ENCODE measurements around the gene SPSB3.

The SPSB3 gene

DNA sequence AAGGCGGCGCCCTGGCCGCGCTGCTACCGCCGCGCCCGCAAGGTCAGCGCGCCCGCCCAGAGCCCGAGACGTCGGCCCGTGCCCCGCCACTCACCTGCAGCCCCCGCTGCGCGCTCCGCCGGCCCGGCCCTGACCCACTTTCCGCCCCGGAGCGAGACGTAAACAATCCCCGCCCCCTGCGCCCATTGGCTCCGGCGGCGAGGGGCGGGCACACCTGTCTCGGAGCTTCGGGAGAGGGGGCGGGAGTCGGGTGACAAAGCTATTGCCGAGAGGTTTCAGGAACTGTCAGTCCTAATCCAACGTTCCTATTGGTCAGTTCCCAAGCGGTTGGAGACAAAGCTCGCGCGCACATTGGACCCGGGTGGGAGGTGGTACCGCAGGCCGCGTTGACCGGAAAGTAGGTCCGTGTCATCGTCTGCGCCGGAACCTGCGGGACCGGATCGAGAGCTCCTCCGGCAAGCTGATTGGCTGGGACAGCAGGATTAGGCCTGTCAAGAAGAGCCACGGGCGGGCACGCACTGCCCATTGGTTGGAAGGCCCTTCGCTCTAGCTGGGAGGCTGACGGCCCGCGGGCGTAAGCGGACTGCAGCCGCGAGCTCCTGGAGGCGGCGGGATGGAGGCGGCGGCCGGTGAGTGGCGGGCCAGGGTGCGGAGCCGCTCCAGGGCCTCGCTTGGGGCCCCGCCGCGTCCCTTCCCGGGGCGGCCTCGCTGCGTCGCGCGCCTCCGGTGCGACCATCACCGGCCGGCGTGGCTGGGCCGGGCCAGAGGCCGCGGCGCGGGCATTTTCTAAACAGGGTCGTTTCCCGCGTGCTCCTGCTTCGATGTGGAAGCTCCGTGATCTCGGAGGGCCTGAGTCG is at the start of gene SPSB3, which contains the start of gene NUBP2:
Gene SPSB3 (minus strand): TSS at position 164 of the 857 bp plus-strand sequence. CDS start 1,088 bp downstream, outside the sequence.
Gene NUBP2 (plus strand): TSS at position 553 of the 857 bp plus-strand sequence. CDS start 61 bp downstream, at position 614.
- Histone ChIP-seq H3K27me3 (replicated peaks; ENCODE audit: control insufficient read depth, insufficient read depth, low read length) (no peaks in the 10 kb centered on the region), H3K4me3 (ENCODE audit: low read length) (peak within 1 kb of the TSS; percentile 88), H3K36me3 (ENCODE audit: control insufficient read depth, insufficient read depth, low read length, severe bottlenecking) (peaks cover 6% of the 10 kb centered on the region), H3K9ac (ENCODE audit: low read length) (peak within 1 kb of the TSS; percentile 89), H3K4me1 (ENCODE audit: control insufficient read depth, insufficient read depth, low read length) (peaks cover 5% of the 10 kb centered on the region), H3K9me3 (ENCODE audit: control insufficient read depth, low read length) (no peaks in the 10 kb centered on the region)
- peak; percentile 100 for DNase-seq (ENCODE audit: low read depth)

DNA sequence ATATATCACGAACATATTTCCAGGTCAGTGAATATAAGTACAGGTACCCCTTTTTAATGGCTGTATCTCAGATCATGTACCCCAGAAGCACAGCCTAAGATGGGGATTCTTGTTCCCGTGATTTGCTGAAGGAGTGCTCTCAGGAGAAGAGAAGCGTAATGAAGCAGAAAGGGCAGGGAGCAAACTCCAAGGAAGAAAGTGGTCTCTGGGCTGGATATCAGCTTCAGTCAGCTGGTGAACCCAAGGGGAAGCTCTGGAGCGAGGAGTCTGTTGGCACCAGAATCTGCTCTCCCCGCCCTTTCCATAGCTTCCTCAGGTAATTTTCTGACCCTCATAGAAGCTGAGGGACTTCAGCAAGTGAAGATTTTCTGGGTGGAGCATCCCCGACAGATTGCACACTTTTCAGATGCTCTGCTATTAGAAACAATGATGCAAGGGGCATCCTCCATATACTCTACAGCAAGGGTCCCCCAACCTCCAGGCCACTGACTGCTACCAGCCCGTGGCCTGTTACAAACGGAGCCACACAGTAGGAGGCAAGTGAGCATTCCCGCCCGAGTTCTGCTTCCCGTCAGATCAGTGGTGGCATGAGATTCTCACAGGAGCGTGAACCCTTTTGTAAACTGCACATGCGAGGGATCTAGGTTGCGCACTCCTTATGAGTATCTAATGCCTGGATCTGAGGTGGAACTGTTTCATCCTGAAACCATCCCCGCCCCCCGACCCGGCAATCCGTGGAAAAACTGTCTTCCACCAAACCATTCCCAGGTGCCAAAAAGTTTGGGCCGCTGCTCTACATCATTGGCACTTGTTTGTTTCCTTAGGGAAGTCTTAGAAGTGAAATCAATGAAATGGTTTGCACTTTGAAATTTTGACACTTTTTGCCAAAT is 49.1 kb upstream of the SPSB3 start:
- Histone ChIP-seq H3K9me3 (ENCODE audit: control insufficient read depth, low read length) (no peaks in the 10 kb centered on the region), H3K4me1 (ENCODE audit: control insufficient read depth, insufficient read depth, low read length) (peaks cover 16% of the 10 kb centered on the region), H3K36me3 (ENCODE audit: control insufficient read depth, insufficient read depth, low read length, severe bottlenecking) (peaks cover 4% of the 10 kb centered on the region), H3K27me3 (replicated peaks; ENCODE audit: control insufficient read depth, insufficient read depth, low read length) (no peaks in the 10 kb centered on the region), H3K4me3 (ENCODE audit: low read length) (no peak overlapping the region), H3K9ac (ENCODE audit: low read length) (no peak overlapping the region)
- DNase-seq (ENCODE audit: low read depth), result no peak

DNA sequence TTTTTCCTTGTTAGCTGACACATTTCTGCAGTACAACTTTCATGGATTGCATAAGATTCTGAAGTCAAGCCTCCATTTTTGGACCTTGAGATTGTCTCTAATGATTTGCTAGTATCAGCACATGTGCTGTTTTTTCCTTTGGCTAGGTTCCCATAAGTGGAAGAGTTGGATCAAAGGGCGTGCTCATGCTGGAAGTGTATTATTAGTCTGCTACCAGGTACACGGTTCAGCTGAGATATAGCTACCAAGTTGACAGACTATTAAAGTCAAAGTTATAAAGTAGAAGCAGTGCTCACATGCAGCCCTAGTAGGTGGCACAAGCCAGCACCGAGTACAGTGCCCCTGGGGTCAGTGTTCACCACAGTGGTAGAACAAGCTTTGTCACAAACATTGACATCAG is 47.8 kb upstream of the SPSB3 start:
- DNase-seq (ENCODE audit: low read depth), result no peak

DNA sequence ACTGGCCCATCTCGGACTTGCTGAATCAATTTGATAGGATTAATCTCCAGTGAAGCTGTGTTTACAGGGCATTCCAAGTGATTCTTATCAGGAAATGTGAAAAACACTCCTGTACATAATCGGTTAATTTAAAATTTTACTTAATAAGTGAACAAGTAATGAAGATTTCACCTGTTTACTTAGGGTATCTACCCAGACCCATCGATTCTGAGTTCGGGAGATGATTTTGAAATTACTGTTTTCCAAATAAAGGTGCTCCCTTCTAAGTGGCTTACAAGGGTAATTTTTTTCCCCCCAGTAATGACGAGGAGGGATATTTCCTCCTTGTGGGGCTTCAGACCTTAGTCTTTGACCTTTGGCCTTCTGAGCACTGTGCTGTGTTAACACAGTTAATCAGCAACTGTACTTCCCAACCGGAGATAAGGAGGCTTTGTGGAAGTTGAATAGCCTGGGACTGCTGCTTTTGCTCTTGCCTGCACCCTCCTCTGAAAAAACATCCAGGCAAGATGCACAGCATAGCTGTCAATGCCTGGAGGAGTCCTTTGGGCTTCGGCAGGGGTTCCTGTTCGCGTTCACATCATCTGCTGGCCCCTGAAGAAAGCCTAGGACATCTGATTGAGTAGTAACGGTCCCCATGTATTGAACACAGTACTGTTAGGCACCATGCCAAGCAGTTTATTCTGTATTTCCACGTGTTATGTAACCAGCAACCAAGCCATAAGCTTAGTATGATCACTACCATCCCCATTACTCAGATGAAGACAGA is 46.5 kb upstream of the SPSB3 start:
- Histone ChIP-seq H3K36me3 (ENCODE audit: control insufficient read depth, insufficient read depth, low read length, severe bottlenecking) (peaks cover 4% of the 10 kb centered on the region), H3K4me1 (ENCODE audit: control insufficient read depth, insufficient read depth, low read length) (peaks cover 25% of the 10 kb centered on the region), H3K9me3 (ENCODE audit: control insufficient read depth, low read length) (no peaks in the 10 kb centered on the region), H3K4me3 (ENCODE audit: low read length) (peak overlapping the region; percentile 98), H3K9ac (ENCODE audit: low read length) (peak overlapping the region; percentile 64), H3K27me3 (replicated peaks; ENCODE audit: control insufficient read depth, insufficient read depth, low read length) (no peaks in the 10 kb centered on the region)
- no peak for DNase-seq (ENCODE audit: low read depth)

More for the DNA sequence above, 47.8 kb upstream of the SPSB3 start:
- Histone ChIP-seq H3K9ac (ENCODE audit: low read length) (no peak overlapping the region), H3K27me3 (replicated peaks; ENCODE audit: control insufficient read depth, insufficient read depth, low read length) (no peaks in the 10 kb centered on the region), H3K4me3 (ENCODE audit: low read length) (no peak overlapping the region), H3K36me3 (ENCODE audit: control insufficient read depth, insufficient read depth, low read length, severe bottlenecking) (peaks cover 4% of the 10 kb centered on the region), H3K4me1 (ENCODE audit: control insufficient read depth, insufficient read depth, low read length) (peaks cover 23% of the 10 kb centered on the region), H3K9me3 (ENCODE audit: control insufficient read depth, low read length) (no peaks in the 10 kb centered on the region)

DNA sequence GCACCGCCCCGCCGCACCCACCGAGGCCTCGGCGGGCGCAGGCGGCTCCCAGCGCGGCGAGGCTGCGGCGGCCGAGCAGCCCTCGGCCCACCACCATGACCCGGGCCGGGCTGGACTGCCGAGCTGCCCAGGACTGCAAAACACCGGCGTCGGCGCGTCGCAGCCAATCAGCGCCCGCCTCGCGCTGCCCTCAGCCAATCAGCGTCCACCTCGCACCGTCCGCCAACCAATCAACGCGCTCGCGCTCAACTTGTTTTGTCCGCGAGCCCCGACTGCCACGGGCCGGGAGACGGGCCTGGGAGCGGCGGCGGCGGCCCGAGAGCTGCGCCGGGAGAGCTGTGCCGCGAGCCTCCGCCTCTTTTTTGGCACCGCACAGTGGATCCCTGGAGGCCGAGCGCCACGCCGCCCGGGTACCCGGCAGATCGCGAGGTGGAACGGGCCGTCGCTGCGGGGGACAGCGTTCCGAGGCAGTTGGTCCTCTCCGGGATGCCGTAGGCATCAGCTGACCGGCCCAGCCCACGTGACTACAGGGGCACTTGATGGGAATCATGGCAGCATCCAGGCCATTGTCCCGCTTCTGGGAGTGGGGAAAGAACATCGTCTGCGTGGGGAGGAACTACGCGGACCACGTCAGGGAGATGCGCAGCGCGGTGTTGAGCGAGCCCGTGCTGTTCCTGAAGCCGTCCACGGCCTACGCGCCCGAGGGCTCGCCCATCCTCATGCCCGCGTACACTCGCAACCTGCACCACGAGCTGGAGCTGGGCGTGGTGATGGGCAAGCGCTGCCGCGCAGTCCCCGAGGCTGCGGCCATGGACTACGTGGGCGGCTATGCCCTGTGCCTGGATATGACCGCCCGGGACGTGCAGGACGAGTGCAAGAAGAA is 44.6 kb upstream of the SPSB3 start, which contains the start of the genes FAHD1 and HAGH:
Gene FAHD1 (plus strand): TSS at position 516 of the 883 bp plus-strand sequence. CDS start 33 bp downstream, at position 549.
Gene HAGH (minus strand): TSS at position 135 of the 883 bp plus-strand sequence. CDS start 38 bp downstream, at position 97.
- Histone ChIP-seq H3K9ac (ENCODE audit: low read length) (peak within 1 kb of the TSS; percentile 93), H3K4me3 (ENCODE audit: low read length) (peak within 1 kb of the TSS; percentile 98), H3K36me3 (ENCODE audit: control insufficient read depth, insufficient read depth, low read length, severe bottlenecking) (peaks cover 10% of the 10 kb centered on the region), H3K27me3 (replicated peaks; ENCODE audit: control insufficient read depth, insufficient read depth, low read length) (no peaks in the 10 kb centered on the region), H3K4me1 (ENCODE audit: control insufficient read depth, insufficient read depth, low read length) (peaks cover 27% of the 10 kb centered on the region), H3K9me3 (ENCODE audit: control insufficient read depth, low read length) (no peaks in the 10 kb centered on the region)
- DNase-seq (ENCODE audit: low read depth), result peak; percentile 97

DNA sequence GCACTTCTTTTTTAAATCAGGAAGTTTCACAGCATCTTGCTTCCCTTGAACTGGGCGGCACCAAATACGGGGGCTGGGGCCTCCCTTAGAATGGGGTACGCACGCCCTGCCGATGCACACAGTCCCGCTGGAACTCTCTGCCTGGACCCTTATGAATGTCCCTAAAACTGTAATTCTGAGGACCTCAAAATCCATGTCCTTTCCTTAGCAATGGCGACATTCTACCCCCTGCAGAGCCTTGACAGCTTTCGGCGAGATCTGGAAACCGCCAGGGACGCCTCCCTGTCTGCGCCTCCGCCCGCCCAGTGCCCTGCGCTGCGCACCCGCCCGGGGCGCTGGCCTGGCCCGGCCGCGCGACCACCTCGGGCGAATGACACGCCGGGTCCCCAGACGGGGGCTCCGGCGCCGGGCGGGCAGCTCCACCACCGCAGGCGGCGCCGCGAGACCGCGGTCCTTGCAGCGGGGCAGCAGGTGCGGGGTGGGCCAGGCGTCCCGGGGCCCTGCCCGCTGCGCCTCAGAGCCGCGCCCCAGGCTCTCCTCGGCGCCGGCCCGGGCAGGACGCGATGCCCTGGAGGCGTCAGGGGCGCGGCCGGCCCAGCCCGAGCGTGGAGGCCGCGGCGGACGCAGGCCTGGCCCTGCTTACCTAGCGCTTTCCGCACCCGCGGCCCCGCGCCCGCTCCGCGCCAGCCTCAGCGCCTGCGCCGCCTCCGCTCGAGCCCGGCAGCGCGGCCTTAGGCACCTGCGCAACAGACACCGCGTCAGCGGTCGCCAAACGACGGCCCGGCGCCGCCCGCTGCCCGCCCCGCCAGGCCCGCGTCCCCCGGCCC is 43.7 kb upstream of the SPSB3 start:
- Histone ChIP-seq H3K9ac (ENCODE audit: low read length) (peak overlapping the region; percentile 93), H3K9me3 (ENCODE audit: control insufficient read depth, low read length) (no peaks in the 10 kb centered on the region), H3K36me3 (ENCODE audit: control insufficient read depth, insufficient read depth, low read length, severe bottlenecking) (peaks cover 12% of the 10 kb centered on the region), H3K4me1 (ENCODE audit: control insufficient read depth, insufficient read depth, low read length) (peaks cover 27% of the 10 kb centered on the region), H3K4me3 (ENCODE audit: low read length) (peak overlapping the region; percentile 98), H3K27me3 (replicated peaks; ENCODE audit: control insufficient read depth, insufficient read depth, low read length) (no peaks in the 10 kb centered on the region)
- peak; percentile 80 for DNase-seq (ENCODE audit: low read depth)

DNA sequence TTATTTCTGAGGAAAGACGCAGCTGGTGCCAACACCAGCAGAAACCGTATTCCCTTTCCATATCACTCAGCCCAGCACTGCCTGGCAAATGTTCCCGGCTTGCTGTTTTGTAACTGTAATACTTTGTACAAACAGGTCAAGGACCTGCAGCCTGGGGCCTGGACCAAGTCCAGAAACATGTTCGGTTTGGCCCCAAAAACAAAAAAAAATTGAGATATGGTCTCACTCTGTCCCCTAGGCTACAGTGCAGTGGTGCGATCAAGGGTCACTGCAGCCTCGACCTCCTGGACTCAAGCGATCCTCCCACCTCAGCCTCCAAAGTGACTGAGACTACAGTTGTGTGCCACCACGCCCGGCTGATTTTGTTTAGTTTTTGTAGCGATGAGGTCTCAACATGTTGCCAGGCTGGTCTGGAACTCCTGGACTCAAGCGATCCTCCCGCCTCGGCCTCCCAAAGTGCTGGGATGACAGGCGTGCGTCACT is 43.1 kb upstream of the SPSB3 start:
- H3K9me3 ChIP-seq (ENCODE audit: control insufficient read depth, low read length), result no peaks in the 10 kb centered on the region
- H3K36me3 ChIP-seq (ENCODE audit: control insufficient read depth, insufficient read depth, low read length, severe bottlenecking), result peaks cover 11% of the 10 kb centered on the region
- DNase-seq (ENCODE audit: low read depth), result no peak
- H3K4me3 ChIP-seq (ENCODE audit: low read length), result peak overlapping the region; percentile 98
- peaks cover 27% of the 10 kb centered on the region for H3K4me1 ChIP-seq (ENCODE audit: control insufficient read depth, insufficient read depth, low read length)
- H3K9ac ChIP-seq (ENCODE audit: low read length), result peak overlapping the region; percentile 84
- H3K27me3 ChIP-seq (replicated peaks; ENCODE audit: control insufficient read depth, insufficient read depth, low read length), result no peaks in the 10 kb centered on the region

DNA sequence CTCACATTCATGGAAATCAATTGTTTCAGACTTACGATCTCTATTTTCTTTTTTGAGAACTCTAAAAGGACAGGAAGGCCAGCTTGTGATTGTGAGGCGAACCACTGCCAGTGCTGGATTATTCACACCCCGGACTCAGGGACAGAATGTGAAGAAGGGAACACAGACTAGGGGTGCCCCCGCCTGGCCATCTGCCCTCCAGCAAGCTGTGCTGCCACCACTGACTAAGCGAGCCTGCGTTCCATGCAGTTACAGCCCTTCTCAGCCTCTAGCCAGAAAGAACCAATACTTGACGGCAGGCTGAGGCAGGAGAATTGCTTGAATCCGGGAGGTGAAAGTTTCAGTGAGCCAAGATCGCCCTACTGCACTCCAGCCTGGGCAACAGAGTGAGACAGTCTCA is 41.5 kb upstream of the SPSB3 start:
- H3K36me3 ChIP-seq (ENCODE audit: control insufficient read depth, insufficient read depth, low read length, severe bottlenecking), result peaks cover 19% of the 10 kb centered on the region
- H3K27me3 ChIP-seq (replicated peaks; ENCODE audit: control insufficient read depth, insufficient read depth, low read length), result no peaks in the 10 kb centered on the region

DNA sequence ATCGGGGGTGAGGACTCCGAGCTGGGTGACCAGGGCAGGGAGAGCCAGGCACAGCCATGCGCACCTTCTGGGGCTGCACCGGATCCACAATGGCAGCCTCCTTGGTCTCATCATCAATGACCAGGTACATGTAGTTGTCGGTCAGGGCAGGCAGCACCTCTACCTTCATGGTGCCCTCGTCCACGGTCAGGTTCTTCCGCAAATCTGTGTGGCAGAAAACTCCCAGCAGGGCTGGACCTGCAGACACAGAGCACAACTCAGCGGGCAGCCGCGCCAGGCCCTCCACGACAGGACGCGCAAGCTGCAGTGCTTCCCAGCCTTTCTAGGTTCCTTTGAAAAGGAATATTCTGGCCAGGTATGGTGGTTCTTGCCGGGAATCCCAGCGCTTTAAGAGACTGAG is 40.4 kb upstream of the SPSB3 start:
- no peak for DNase-seq (ENCODE audit: low read depth)
- Histone ChIP-seq H3K36me3 (ENCODE audit: control insufficient read depth, insufficient read depth, low read length, severe bottlenecking) (peaks cover 19% of the 10 kb centered on the region), H3K9ac (ENCODE audit: low read length) (no peak overlapping the region), H3K4me3 (ENCODE audit: low read length) (no peak overlapping the region), H3K9me3 (ENCODE audit: control insufficient read depth, low read length) (no peaks in the 10 kb centered on the region), H3K4me1 (ENCODE audit: control insufficient read depth, insufficient read depth, low read length) (peaks cover 11% of the 10 kb centered on the region), H3K27me3 (replicated peaks; ENCODE audit: control insufficient read depth, insufficient read depth, low read length) (no peaks in the 10 kb centered on the region)

More for the DNA sequence above, 41.5 kb upstream of the SPSB3 start:
- H3K4me1 ChIP-seq (ENCODE audit: control insufficient read depth, insufficient read depth, low read length), result peaks cover 18% of the 10 kb centered on the region
- no peak overlapping the region for H3K4me3 ChIP-seq (ENCODE audit: low read length)
- peak overlapping the region; percentile 34 for H3K9ac ChIP-seq (ENCODE audit: low read length)
- H3K9me3 ChIP-seq (ENCODE audit: control insufficient read depth, low read length), result no peaks in the 10 kb centered on the region
- peak; percentile 61 for DNase-seq (ENCODE audit: low read depth)

Measured in adipocyte (in vitro differentiated cells).